ENCODE results near the gene GSTM5.

DNA sequence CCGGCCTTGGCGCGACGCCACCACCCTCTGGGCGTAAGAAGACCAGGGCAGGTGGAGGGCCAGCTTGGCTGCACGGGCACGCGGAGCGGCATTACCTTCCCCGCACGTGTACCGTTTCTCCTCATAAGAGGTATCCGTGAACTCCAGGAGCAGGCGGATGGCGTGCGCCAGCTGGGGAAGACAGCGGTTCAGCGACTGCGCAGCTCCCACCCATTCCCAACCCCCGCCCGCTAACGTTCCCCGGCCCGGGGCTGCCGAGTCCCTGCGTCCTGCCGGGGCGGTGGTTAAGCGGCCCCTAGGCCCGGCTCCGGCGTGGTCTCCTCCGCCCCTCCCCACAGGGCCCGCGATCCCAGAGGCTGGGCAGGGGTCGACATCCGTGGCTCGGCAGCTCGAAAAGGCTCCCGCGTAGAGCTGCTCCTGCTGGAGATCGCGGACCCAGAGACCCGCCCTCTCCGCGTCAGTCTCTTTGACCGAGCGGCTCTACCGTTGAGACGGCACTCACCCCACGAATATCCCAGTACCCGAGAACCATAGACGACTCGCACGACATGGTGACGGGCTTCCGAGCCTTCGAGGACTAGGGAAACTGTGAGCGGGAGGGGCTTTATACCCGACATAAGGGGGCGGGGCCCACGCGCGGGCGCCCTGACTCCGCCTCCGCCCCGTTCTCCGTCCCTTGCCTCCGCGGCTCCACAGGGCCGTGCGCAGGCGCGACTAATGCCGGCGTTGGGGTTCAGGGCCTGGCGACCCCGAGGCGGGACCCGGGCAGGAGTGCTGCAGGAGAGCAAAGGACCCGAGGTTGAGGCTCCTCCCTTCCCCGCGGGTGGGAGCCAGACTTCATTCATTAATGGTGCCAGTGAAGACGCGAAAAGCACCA lies 27.9 kb downstream of the GSTM5 start:
- no peak for TF ChIP-seq EZH2 (IDR thresholded peaks at IDR 0.05; ENCODE audit: borderline replicate concordance, low read length)
- TF ChIP-seq, protein P1, sequence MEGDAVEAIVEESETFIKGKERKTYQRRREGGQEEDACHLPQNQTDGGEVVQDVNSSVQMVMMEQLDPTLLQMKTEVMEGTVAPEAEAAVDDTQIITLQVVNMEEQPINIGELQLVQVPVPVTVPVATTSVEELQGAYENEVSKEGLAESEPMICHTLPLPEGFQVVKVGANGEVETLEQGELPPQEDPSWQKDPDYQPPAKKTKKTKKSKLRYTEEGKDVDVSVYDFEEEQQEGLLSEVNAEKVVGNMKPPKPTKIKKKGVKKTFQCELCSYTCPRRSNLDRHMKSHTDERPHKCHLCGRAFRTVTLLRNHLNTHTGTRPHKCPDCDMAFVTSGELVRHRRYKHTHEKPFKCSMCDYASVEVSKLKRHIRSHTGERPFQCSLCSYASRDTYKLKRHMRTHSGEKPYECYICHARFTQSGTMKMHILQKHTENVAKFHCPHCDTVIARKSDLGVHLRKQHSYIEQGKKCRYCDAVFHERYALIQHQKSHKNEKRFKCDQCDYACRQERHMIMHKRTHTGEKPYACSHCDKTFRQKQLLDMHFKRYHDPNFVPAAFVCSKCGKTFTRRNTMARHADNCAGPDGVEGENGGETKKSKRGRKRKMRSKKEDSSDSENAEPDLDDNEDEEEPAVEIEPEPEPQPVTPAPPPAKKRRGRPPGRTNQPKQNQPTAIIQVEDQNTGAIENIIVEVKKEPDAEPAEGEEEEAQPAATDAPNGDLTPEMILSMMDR (IDR thresholded peaks at IDR 0.05; ENCODE audit: low read length): no peak

All from OCI-LY1 (cell line).